Hepatocyte (in vitro differentiated cells): ENCODE data around the gene PDLIM5.

Experiments
- CTCF ChIP-seq: fragments of 200-600 bp; sonication (generic); IDR thresholded peaks from 2 replicates; pipeline ENCODE4 v1.5.1; 2016; ENCODE audit warnings: antibody characterized with exemption, mild to moderate bottlenecking; ENCODE audit not compliant: poor library complexity
- EZH2 ChIP-seq: fragments of 200-600 bp; sonication (generic); IDR thresholded peaks from 2 replicates; pipeline ENCODE4 v1.6.1; 2016; ENCODE audit warnings: antibody characterized with exemption, mild to moderate bottlenecking, borderline replicate concordance

GRCh38 chr4:94406668-94407437 lies 44.9 kb upstream of the PDLIM5 start:
- no peak for TF ChIP-seq EZH2
- peak; percentile 94 for TF ChIP-seq CTCF
